ENCODE data around the gene GPR132. TPM values are rescaled to one million over a fixed set of nuclear protein-coding genes. Genes with fewer than 3 reads are reported as not detected.

The GPR132 gene
- total RNA-seq, 4 donors from 2014 or later = 0.20 to 11.6 (median 2.1) TPM

DNA sequence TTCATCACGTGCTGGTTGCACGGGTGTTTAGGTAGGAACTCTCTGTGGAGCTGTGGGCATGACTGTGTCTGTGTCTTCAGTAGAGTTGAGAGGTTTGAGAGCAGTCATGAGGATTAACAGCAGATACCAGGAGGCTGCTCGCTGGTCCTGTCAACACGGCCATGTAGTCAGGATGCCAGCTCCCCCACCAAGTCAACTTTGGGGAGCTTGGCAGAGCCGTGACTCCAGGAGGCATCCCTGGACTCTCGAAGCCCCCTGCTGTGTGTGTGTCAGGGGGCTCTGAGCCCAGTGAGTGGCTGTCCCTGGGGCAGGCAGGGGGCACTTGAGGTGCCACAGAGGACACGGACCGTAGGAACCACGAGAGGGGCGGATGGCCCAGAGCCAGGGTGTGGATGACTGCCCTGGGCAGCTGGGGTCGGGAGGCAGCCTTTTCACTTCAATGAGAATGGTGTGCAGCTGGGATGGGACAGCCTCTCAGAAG is 7.2 kb upstream of the GPR132 start:
- WGBS, 2 donors (ENCODE audit: low coverage in 1 of 2) = 74% methylated on average over 11 of the region's 11 CpGs; no CpG with 5 or more reads in 1 of the 2 donors
- Histone ChIP-seq H3K27ac (no peak overlapping the region), H3K9me3 (no peaks in the 10 kb centered on the region), H3K36me3 (no peaks in the 10 kb centered on the region), H3K4me3 (no peak overlapping the region), H3K4me1 (peaks cover 0 to 12% (median 3%) of the 10 kb centered on the region in 4 donors), H3K27me3 (peaks cover 49% of the 10 kb centered on the region)
- in situ Hi-C loops (cut with MboI; ENCODE audit: low pct_ligation_motif_present in 1 of 4, low pct_unique_long_range_greater_than_20kb in 1 of 4, low sequenced_read_pairs in 3 of 4) = no loop called here
- DNase-seq = no peak
- TF ChIP-seq POLR2AphosphoS5 (IDR thresholded peaks at IDR 0.05) = no peak
- TF ChIP-seq CTCF (IDR thresholded peaks at IDR 0.05) = no peak
- TF ChIP-seq POLR2A (IDR thresholded peaks at IDR 0.05) = no peak
- no peak for TF ChIP-seq EP300 (IDR thresholded peaks at IDR 0.05; ENCODE audit: low read depth)
- intact Hi-C loops (cut with DNase I; ENCODE audit: low total_unique reads) = no loop called here

DNA sequence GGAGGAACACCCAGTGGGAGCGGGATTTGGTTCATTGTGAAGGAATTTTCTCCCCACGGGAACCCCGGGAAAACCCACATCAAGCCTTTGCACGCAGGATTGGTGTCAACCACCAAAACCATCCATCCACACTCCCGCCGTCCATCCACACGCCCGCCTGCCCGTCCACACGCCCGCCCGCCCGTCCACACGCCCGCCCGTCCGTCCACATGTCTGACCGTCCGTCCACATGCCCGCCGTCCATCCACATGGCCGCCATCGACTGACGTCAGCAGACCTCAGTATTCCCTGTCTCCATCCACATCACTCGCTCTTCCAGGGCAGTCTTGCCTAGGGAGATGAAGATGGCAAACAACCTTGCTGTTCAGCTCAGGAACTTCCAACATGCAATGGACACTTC is 6.7 kb upstream of the GPR132 start:
- Histone ChIP-seq H3K4me3 (no peak overlapping the region), H3K36me3 (no peaks in the 10 kb centered on the region), H3K27ac (no peak overlapping the region), H3K9me3 (no peaks in the 10 kb centered on the region), H3K27me3 (peaks cover 49% of the 10 kb centered on the region), H3K4me1 (peaks cover 0 to 14% (median 3%) of the 10 kb centered on the region in 4 donors)
- no peak for DNase-seq
- in situ Hi-C loops (cut with MboI; ENCODE audit: low pct_ligation_motif_present in 1 of 4, low pct_unique_long_range_greater_than_20kb in 1 of 4, low sequenced_read_pairs in 3 of 4) = no loop called here
- 82 to 90% methylated on average over 22 to 25 of the region's 25 CpGs for WGBS, 2 donors (ENCODE audit: low coverage in 1 of 2)
- TF ChIP-seq EP300 (IDR thresholded peaks at IDR 0.05; ENCODE audit: low read depth) (no peak), POLR2AphosphoS5 (IDR thresholded peaks at IDR 0.05) (no peak), CTCF (IDR thresholded peaks at IDR 0.05) (no peak), POLR2A (IDR thresholded peaks at IDR 0.05) (no peak)
- intact Hi-C loops (cut with DNase I; ENCODE audit: low total_unique reads) = no loop called here

DNA sequence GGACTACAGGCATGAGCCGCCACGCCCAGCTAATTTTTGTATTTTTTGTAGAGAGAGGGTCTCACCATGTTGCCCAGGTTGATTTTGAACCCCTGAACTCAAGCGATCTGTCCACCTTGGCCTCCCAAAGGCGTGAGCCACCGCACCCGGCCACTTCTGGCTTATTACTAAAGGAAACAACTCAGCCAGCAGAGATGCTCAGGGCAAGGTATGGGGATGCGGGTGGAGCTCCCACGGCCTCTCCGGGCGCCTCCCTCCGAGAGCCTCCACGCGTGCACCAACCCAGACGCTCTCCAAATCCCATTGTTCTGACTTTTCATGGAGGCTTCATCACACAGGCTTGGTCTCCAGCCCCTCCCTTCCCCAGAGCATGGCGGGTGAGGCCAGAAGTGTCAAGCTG is 6.1 kb upstream of the GPR132 start:
- 91 to 93% methylated on average over 2 to 15 of the region's 15 CpGs for WGBS, 2 donors (ENCODE audit: low coverage in 1 of 2)
- Histone ChIP-seq H3K36me3 (no peaks in the 10 kb centered on the region), H3K9me3 (no peaks in the 10 kb centered on the region), H3K27ac (no peak overlapping the region), H3K27me3 (peaks cover 49% of the 10 kb centered on the region), H3K4me1 (peaks cover 0 to 14% (median 3%) of the 10 kb centered on the region in 4 donors), H3K4me3 (no peak overlapping the region)
- intact Hi-C loops (cut with DNase I; ENCODE audit: low total_unique reads) = no loop called here
- TF ChIP-seq EP300 (IDR thresholded peaks at IDR 0.05; ENCODE audit: low read depth) = no peak
- TF ChIP-seq POLR2A (IDR thresholded peaks at IDR 0.05) = no peak
- TF ChIP-seq CTCF (IDR thresholded peaks at IDR 0.05) = no peak
- no peak for TF ChIP-seq POLR2AphosphoS5 (IDR thresholded peaks at IDR 0.05)
- in situ Hi-C loops (cut with MboI; ENCODE audit: low pct_ligation_motif_present in 1 of 4, low pct_unique_long_range_greater_than_20kb in 1 of 4, low sequenced_read_pairs in 3 of 4) = no loop called here
- no peak for DNase-seq

DNA sequence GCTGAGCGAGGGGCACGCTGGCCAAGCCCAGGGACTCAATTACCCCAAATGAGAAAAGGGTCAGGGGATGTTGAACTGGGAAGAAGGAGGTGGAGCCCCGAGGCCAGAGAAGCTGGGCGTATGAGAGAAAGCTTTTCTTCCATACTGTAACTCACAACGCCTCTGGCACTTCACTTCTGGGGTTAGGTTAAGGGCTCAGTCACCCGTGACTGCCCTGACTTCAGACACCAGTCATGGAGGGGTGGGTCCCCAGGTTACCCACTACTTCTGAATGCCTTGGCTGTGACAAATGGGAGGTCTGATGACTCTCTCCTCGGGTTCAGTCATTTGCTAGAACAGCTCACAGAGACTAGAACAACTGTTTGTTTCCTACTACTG is 5.5 kb upstream of the GPR132 start:
- no peak for DNase-seq
- H3K4me1 ChIP-seq = peaks cover 0 to 13% (median 2%) of the 10 kb centered on the region in 4 donors
- TF ChIP-seq POLR2AphosphoS5 (IDR thresholded peaks at IDR 0.05) (no peak), POLR2A (IDR thresholded peaks at IDR 0.05) (no peak), EP300 (IDR thresholded peaks at IDR 0.05; ENCODE audit: low read depth) (no peak), CTCF (IDR thresholded peaks at IDR 0.05) (no peak)
- H3K36me3 ChIP-seq = no peaks in the 10 kb centered on the region
- intact Hi-C loops (cut with DNase I; ENCODE audit: low total_unique reads) (no loop called here), in situ Hi-C loops (cut with MboI; ENCODE audit: low pct_ligation_motif_present in 1 of 4, low pct_unique_long_range_greater_than_20kb in 1 of 4, low sequenced_read_pairs in 3 of 4) (no loop called here)
- peak overlapping the region in 2 of 4 donors; percentile 22 to 47 for H3K27ac ChIP-seq
- no peaks in the 10 kb centered on the region for H3K9me3 ChIP-seq
- H3K27me3 ChIP-seq = peaks cover 49% of the 10 kb centered on the region
- WGBS, 2 donors (ENCODE audit: low coverage in 1 of 2) = 41 to 52% methylated on average over 3 to 7 of the region's 7 CpGs
- no peak overlapping the region for H3K4me3 ChIP-seq
